Effector CD4-positive, alpha-beta T cell (primary cell): ENCODE data around the gene ZDHHC14.
"Not testable (repeated sequence)": the region's sequence is repeated elsewhere in the genome, so short reads cannot be mapped to it uniquely, and the experiment has no call there.

Experiments
- DNase-seq: peaks from one replicate; pipeline ENCODE4 v3.0.0-alpha.2; 2020

Gene ZDHHC14

DNA sequence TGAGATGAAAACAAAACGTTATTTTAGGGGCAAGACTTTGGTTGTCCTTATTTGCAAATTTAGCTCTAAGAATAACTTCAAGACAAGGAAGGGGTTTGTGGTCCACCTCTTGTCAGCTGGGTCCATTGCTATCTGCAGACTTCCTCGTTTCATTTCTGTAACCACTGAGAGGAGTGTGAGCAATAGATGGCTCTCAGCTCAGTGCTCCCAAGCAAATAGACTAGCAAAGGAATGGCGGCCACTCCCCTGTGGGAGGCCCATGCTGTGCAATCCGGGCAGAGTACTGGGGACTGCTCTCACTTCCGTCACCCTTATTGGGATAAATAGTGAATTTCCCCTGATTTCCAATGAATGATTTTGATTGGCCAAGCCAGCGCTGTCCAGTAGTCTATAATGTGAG lies 176.6 kb downstream of the ZDHHC14 start:
- DNase-seq, result no peak

GRCh38 chr6:157558049-157558448 lies 177.1 kb downstream of the ZDHHC14 start:
- no peak for DNase-seq

DNA sequence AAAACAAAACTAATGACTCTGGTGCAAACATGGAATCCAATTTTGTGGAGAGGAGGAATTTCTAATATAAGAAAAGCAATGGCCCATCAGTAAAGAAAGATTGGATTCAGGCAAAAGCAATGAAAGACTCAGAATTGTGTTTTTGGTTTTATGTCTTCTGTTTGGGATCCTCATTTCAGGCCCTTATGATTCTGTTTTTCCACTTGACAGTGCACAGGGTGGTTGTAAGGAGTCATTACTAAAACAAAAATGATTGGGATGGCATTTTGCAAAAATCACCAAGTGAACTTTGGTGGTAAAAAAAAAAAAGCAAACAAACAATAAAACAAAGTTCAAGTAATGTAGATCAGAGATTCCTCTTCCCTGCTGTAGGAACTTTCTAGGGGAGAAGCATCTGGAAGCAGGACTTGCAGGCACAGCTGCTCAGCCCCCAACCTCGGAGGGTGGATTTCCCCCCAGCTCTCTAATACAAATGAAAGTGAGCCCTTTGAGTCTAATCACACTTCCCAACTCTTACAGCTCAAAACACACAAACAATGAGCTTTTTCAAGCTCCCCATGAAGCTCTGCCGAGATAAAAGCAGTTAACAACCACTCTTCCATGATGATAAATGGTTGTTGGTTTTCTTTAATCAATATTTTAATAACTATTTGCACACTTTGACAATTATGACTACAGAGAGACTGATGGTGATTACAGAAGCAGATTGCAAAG lies 177.7 kb downstream of the ZDHHC14 start:
- no peak for DNase-seq

GRCh38 chr6:157559201-157559756 lies 178.3 kb downstream of the ZDHHC14 start:
- no peak for DNase-seq

GRCh38 chr6:157560063-157560462 lies 179.1 kb downstream of the ZDHHC14 start:
- not testable (repeated sequence) for DNase-seq

GRCh38 chr6:157560691-157561413 lies 179.9 kb downstream of the ZDHHC14 start:
- no peak for DNase-seq

GRCh38 chr6:157561414-157561790 lies 180.4 kb downstream of the ZDHHC14 start:
- DNase-seq, result no peak

- no peak for DNase-seq
Observed at GRCh38 chr6:157561929-157562810, 181.2 kb downstream of the ZDHHC14 start.

- no peak for DNase-seq
Observed at GRCh38 chr6:157562997-157563396, 182.0 kb downstream of the ZDHHC14 start.

DNA sequence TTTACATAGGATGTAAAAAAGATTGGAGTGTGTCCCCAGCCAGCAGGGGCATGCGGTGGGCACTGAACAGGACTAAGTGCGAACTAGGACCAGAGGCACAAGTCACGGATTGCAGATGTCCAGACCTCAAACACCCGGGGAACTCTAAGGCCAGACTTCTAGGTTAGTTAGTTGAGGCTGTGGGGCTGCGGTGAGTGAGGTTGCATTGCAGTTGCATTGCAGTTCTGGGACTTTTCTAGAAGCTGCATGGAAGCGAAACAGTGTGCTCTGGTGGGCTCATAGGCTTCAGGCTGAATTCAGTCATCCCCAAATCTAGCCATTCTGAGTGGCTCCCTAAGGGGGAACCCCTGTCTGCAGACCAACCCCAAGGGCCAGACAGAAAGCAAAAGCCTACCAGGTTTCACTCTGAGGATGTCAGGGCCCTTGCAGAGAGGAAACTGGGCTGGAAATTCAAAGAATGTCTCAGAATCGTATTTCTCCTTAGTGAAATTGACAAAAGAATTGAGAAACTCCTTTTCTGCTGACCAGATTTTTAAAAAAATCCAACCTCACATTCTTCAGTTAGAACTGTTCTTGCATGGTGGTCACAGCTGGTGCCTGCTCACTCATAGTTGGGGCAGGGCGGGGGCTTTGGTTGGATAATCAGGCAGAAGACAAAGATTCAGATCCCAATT lies 182.8 kb downstream of the ZDHHC14 start:
- DNase-seq, result no peak

- DNase-seq, result no peak
Observed at GRCh38 chr6:157568702-157569101, 187.7 kb downstream of the ZDHHC14 start.

DNA sequence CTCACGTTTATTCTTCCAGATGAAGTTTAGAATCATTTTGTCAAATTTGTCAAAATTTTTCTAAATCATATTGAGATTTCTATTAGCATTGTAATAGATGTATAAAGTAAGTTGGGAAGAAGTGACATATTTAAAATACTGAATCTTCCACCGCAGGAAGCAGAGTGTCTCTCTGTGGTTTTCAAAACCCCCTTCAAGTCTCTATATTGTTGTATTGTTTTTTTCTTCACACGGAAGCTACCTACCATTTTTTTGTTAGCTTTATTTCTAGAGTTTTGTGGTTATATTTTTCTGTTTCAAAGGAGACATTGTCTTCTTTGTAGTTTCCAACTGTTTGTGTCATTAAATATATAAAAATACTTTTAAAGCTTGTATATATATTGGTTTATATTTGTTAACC lies 188.6 kb downstream of the ZDHHC14 start:
- no peak for DNase-seq

DNA sequence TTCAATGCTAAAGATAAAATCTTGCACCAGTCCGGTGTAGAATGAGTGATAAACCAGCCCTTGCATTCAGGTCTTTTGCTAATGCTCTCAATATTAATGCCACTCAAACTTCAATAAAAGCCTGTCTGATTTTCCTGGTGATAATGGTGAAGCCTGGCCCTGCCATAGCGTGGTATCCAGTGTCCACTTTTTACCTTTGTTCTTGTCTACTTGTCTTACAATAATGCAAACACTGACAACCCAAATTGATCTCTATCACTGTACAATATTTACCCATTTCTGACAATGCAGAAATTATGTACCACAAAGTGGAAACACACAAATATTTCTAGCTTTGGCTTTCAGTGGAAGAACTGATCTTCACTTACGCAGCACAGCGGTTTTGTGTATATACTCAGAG lies 189.1 kb downstream of the ZDHHC14 start:
- no peak for DNase-seq

GRCh38 chr6:157570752-157571151 lies 189.8 kb downstream of the ZDHHC14 start:
- no peak for DNase-seq

DNA sequence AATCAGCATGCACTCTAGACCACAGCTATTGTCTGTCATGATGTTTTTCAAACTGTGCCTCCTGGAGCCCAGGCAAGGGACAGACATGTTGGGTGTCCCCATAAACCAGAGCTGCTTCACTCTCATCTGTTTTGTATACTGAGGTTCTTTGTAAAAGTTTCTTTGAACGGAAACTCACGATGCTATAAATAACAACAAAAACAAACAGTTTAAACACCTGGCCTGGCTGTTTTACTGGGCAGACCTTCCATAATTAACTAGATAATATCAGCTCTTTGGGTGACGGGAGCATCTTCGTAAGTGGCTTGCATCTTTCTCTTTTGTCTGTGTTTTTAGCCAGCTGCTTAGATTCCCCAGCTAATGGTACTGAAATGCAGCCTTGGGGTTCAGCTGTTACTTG lies 190.3 kb downstream of the ZDHHC14 start:
- DNase-seq, result no peak

GRCh38 chr6:157571950-157572349 lies 191.0 kb downstream of the ZDHHC14 start:
- no peak for DNase-seq

DNA sequence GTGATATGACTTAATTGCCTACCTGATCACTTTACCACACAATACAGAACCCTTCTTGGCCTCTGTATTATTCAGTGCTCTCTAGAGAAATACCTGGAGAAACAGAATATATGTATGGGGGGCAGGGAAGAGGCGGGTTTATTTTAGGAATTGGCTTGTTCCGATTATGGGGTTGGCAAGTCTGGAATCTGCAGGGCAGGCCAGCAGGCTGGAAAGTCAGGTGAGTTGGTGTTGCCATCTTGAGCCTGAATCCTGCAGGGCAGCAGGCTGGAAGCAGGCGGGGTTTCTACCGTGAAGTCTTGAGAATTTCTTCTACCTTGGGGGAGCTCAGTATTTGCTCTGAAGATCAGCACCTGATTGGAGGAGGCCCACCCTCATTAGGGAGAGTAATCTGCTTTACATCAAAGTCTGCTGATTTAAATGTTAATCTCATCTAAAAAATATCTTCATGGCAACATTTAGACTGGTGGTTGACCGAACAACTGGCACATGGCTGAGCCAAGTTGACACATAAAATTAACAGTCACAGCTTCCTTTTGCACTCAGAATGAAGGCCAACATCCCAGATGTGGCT lies 193.9 kb downstream of the ZDHHC14 start:
- DNase-seq, result no peak

DNA sequence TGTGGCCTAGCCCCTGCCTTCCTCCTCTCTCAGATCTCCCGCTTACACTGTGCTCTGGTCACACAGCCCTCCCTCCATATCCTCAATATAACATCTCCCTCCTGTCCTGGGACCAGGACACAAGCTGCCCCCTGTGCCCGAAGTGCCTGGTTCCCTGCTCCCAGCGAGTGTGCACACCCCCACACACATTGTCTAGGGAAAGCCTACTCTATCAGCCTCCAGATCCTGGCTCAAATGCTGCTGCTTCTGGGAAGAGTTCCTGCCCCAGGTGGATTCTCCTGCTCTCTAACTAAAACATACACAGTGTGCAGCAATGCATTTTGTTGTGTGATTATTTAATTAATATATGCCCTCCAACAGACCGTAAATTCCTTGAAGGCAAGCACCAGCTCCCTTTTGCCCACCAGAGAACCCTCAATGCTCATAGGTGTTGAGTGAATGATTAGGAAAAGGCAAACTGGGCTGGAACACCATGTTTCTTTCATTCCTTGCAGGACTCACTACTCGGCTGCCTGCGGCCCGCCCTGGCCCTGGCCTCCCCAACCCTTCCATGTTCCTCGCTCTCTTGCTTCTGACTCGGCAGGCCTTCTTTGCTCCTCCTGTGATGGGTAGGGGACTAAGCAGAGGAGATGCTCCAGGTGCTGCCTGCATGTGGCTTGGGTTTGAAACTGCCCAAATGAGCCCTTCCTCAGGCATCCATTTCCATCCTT lies 194.6 kb downstream of the ZDHHC14 start:
- DNase-seq, result no peak

GRCh38 chr6:157576991-157577390 lies 196.0 kb downstream of the ZDHHC14 start:
- not testable (repeated sequence) for DNase-seq

GRCh38 chr6:157578527-157578926 lies 197.5 kb downstream of the ZDHHC14 start:
- not testable (repeated sequence) for DNase-seq

GRCh38 chr6:157579467-157580031 lies 198.6 kb downstream of the ZDHHC14 start:
- DNase-seq, result no peak
